NCI-H2029 treated with DMSO at 0.1 percent for 48 hours (cell line): ENCODE results near the gene MRPL11.
A peak's percentile ranks its signal among the peaks of the same experiment; 100 is the strongest.
"Not testable (repeated sequence)": the region's sequence is repeated elsewhere in the genome, so short reads cannot be mapped to it uniquely, and the experiment has no call there.

ENCODE experiments used
- DNase-seq: peaks from one replicate; lab custom pipeline; 2025; lab: John Stamatoyannopoulos, UW

Gene MRPL11

DNA sequence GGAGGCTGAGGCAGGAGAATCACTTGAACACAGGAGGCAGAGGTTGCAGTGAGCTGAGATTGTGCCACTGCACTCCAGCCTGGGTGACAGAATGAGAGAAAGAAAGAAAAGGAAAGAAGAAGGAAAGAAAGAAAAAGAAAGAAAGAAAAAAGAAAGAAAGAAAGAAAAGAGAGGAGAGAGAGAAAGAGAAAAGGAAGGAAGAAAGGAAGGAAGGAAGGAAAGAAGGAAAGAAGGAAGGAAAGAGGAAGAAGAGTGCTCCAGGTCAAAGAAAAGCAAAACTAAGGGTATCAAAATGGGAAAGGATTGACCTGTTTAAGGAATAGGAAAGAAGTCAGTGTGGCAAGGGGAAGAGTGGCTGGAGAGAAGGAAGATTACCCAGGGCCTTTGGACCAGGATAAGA is 7.4 kb downstream of the MRPL11 start:
- DNase-seq = not testable (repeated sequence)

- peak; percentile 49 for DNase-seq
Observed at GRCh38 chr11:66429983-66430602, 8.6 kb downstream of the MRPL11 start.

- DNase-seq = no peak
Observed at GRCh38 chr11:66428933-66429332, 9.7 kb downstream of the MRPL11 start.

GRCh38 chr11:66426314-66426713 is 12.3 kb downstream of the MRPL11 start:
- no peak for DNase-seq

DNA sequence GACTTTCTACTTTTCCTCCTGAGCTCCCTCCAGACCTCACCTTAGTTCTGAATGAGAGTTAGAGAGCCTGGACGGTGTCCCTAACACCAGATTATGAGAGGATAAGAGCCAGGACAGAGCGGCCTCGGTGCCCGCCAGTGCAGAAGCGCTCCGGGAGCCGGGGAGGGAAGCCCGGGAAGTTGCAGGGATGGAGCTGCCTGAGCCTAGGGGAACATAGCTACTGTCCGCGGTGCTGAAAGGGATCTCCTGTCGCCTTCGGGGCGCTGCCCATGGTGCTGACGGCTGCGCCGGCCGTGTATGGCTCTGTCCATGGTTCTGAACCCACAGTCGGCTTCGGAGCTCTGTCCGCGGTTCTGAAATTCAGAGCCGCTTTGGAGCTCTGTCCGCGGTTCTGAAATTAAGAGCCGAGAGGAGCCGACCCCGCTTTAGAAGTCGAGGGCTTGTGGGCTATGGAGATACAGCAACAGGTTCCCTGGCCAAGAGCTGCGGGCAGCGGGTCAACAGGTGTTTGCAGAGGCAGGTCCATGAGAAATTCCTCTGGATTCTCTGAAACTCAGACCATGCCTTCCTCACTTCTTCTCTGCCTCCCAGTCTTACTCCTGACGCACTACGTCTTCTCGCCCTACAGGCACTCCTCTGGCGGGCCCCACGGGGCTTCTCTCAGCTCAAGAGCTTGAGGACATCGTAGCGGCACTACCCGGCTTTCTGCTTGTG is 17.0 kb downstream of the MRPL11 start:
- DNase-seq = peak; percentile 24

DNA sequence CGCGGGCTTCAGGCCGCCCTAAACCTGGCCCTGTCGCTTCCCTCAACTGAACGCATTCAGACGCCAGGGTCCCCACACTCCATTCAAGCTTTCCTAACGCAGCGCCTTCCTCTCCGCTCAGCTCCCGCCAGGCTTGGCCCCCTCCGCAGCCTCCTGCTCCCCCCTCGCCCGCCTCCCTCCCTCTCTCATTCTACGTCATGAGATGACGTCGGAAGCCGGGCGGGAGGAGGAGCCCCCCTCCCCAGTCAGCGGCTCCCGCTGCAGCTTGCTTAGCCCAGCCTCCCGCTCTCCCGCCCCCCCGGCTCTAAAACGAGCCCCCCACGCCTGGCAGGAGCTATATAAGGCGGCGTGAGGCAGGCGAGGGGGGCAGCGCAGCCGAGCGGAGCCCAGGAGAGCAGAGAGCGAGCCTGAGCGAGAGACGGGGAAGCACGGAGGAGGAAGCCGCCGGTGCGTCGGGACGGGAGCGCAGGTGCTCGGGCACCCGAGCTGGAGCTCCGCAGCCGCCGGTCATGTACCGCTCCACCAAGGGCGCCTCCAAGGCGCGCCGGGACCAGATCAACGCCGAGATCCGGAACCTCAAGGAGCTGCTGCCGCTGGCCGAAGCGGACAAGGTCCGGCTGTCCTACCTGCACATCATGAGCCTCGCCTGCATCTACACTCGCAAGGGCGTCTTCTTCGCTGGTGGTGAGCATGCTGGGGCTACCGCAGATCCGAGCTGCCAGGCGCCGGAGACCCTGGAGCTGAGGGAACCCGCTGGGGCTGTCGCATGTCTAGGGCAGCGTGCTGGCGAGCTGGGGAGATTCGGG is 17.8 kb downstream of the MRPL11 start, which contains the start of gene NPAS4:
Gene NPAS4, plus strand, starts transcription at position 365 of the 806 bp plus-strand sequence. Its CDS starts 145 bp downstream, at position 510.
- no peak for DNase-seq

- DNase-seq = no peak
Observed at GRCh38 chr11:66419825-66420224, 18.8 kb downstream of the MRPL11 start.

DNA sequence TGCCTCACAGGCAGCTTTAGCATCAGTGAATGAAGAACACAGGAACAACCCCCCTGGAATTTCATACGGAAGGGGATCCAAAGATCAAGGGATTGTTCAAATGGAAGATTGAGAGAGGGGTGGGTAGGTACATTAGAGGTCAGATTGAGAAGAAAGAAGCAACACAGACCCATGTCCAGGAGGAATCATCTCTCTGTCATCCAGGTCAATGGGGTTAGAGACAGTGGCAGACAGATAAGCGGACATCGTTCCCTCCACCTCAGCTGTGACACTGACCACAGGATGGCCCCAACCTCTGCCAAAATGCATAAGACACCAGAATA is 19.7 kb downstream of the MRPL11 start:
- DNase-seq = no peak

- DNase-seq = no peak
Observed at GRCh38 chr11:66418168-66418985, 20.3 kb downstream of the MRPL11 start.

DNA sequence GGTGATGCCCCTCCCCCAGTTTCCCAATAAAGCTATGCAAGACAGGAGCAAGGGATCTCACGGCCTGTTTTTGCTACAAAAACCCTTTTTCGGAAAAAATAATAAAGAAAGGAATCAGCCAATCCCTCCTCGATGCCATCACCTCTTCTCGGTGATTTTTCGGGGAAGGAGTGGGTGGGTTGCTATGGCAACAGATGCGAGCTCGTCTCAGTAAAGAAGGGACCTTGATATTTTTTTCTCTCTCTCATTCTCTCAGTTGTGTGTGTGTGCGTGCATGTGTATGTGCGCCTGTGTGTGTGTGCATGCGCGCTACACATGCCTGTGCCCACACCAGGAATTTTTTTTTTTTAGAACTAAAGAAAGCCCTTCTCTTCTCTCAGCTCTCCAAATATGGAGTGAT is 21.6 kb downstream of the MRPL11 start:
- no peak for DNase-seq

DNA sequence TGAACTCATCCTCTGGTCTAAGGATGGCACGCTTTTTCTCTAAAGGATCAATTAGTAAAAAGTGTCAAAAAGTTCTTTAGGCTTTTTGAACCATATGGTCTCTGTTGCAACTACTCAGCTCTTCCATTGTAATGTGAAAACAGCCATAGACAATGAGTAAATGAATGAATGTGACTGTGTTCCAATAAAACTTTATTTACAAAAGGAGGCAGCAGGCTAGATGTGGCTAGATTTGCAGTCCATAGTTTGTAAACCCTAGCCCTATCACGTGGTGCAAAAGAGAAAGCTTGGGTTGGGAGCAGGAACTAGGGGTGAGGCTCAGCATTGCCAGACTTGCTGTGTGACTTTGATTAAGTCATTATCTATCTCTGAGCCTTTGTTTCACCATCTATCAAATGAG is 23.2 kb downstream of the MRPL11 start:
- no peak for DNase-seq

DNA sequence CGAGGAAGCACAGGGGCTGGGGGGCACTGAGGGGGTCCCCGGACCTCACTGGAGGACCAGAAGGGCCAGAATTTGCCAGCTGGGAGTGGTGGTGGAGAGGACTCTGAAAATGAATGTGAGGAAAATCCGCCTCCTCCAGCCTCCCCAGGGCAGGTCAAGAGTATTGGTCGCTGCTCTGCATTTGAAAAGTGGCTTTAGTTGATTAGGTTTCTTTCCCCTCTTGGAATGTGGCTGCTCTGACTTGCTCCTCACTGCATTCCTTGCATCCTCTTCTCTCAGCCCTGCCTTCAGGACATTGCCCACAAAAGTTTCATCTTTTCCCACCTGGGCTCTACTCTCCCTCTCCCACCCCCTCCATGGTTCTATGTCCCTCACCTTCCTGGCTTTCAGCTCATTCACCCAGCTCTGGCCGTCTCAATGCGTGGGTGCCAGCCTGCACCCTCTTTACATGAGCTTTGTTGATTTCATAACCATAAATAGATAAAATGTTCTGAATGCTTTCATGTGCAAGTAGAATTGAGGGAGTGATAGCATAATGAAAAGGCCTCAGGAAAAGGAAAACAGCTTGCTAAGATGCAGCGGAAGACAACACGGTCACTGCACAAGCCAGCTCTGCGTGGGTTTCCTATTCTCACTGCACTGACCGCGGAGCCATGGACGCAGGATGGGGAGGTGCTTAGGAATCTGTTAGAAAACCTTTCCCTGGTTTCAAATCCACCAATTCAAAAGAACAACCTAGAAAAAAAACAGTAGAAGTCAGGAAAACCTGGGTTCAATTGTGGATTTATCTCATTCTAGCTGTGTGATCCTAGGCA is 24.3 kb downstream of the MRPL11 start:
- no peak for DNase-seq

DNA sequence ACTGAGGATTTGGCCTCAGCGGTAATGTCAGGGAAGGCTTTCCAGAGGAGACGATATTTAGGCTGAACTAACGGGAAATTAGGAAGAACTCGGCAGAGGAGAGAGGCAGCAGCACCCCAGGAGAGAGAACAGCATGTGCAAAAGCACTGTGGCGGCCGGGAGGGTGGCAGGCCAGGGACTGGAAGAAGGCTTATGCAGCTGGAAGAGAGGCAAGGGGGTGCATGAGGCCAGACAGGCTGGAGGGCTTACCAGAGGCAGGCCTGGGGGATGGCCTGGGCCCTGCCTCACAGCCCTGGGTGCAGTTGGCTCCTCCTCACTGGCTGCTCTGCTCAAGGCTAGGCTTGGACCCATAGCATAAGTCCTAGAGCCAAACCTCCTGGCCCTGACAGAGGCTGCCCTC is 25.5 kb downstream of the MRPL11 start:
- DNase-seq = no peak

DNA sequence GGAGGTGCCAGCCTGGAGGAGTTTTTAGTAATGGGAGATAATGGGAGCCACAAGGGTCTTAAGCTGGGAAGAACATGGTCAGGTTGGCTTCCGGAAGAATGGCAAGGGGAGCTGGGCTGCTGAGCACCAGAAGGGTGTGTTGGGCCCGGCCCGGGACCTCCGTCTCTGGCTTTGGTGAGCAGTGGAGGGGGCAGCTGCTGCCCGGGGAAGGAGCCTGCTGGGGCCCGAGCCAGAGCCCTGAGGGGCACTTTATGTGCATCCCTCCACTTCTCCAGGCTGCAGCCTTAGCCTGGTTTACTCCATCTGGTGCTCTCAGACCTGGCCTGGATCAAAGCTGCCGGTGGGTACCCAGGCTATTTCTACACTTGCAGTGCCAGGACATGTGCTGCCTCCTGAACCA is 26.5 kb downstream of the MRPL11 start:
- no peak for DNase-seq

GRCh38 chr11:66411323-66411722 is 27.3 kb downstream of the MRPL11 start:
- no peak for DNase-seq

DNA sequence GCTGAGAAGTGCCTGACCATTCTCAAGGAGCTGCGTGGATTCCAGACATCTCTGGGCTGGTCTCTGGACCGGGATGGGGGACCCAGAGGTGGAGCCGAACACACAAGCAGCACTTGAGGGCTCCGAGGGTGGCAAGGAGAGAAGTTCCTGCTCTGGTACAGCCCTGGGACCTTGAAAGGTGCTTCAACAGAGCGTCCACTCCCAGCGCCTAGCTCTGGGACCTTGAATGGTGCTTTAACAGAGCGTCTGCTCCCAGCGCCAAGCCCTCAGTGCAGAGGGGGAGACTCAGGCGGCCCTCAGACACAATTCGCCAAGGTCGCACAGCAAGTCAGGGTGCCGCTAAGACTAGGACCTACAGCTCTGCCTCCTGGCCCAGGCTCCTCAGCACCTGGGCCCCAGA is 28.5 kb downstream of the MRPL11 start:
- DNase-seq = no peak

GRCh38 chr11:66409226-66409625 is 29.4 kb downstream of the MRPL11 start:
- no peak for DNase-seq

GRCh38 chr11:66408488-66409214 is 30.0 kb downstream of the MRPL11 start:
- DNase-seq = peak; percentile 31

DNA sequence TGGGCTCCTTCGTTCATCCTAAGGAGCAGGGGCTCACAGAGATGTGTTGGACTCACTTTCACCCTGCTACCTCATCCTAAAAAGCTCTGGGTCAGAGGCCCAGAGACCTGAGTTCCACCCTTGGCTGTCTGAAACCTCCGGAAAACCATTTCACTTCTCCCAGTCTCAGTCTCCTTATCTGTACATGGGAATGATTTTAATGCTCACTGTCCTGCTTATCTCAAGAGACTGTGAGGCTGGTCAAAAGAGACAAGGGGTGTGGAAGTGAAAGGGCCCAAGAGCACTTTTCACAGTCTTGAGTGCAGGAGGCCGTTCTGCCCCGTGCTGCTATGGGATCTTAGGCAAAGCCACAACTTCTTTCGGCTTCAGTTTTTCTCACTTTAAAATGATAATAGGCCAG is 31.0 kb downstream of the MRPL11 start:
- DNase-seq = no peak

GRCh38 chr11:66393954-66394353 is 44.7 kb downstream of the MRPL11 start:
- DNase-seq = no peak

DNA sequence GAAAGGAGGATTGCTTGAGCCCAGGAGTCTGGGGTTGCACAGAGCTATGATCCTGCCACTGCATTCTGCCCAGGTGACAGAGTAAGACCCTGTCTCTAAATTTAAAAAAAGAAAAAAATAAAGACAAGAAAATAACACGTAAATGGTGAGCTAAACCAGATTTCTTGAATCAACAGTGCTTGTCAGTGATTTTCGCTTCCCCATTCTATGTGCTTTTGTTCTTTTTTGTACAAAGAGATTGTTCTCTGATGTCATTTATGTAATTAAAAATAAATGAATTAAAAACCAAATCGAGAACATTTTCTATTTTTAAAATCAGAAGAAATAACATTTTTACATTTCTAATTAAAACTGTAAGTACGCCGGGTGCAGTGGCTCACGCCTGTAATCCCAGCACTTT is 47.3 kb downstream of the MRPL11 start:
- DNase-seq = no peak
